ENCODE data around the gene OVOL3.

- peak; percentile 94 to 98 (median 98) for TF ChIP-seq POLR2A (IDR thresholded peaks at IDR 0.05)
- TF ChIP-seq, protein P1, sequence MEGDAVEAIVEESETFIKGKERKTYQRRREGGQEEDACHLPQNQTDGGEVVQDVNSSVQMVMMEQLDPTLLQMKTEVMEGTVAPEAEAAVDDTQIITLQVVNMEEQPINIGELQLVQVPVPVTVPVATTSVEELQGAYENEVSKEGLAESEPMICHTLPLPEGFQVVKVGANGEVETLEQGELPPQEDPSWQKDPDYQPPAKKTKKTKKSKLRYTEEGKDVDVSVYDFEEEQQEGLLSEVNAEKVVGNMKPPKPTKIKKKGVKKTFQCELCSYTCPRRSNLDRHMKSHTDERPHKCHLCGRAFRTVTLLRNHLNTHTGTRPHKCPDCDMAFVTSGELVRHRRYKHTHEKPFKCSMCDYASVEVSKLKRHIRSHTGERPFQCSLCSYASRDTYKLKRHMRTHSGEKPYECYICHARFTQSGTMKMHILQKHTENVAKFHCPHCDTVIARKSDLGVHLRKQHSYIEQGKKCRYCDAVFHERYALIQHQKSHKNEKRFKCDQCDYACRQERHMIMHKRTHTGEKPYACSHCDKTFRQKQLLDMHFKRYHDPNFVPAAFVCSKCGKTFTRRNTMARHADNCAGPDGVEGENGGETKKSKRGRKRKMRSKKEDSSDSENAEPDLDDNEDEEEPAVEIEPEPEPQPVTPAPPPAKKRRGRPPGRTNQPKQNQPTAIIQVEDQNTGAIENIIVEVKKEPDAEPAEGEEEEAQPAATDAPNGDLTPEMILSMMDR (IDR thresholded peaks at IDR 0.05): peak in 4 of 7 experiments; percentile 7 to 30 (median 28)
Measured at GRCh38 chr19:36139473-36140303, 28.7 kb downstream of the OVOL3 start, which contains the start of gene CAPNS1.
